Testis (tissue), 2 donors: ENCODE results near the gene ADARB1.

Experiments used
- POLR2A ChIP-seq: fragments of 450-650 bp; IDR thresholded peaks from one replicate; pipeline ENCODE4 v1.6.1; 2017; ENCODE audit warnings: antibody characterized with exemption, mild to moderate bottlenecking, moderate library complexity
- TF ChIP-seq, protein P1 (sequence below), 3 experiments: fragments of 450-650 bp in 2 of 3; fragments of 200-600 bp in 1 of 3; sonication (generic) in 1 of 3; IDR thresholded peaks; one replicate each; pipeline ENCODE4 v1.5.1; 2016 to 2019; ENCODE audit warnings: antibody characterized with exemption in 3 of 3, mild to moderate bottlenecking in 2 of 3, moderate library complexity in 1 of 3

DNA sequence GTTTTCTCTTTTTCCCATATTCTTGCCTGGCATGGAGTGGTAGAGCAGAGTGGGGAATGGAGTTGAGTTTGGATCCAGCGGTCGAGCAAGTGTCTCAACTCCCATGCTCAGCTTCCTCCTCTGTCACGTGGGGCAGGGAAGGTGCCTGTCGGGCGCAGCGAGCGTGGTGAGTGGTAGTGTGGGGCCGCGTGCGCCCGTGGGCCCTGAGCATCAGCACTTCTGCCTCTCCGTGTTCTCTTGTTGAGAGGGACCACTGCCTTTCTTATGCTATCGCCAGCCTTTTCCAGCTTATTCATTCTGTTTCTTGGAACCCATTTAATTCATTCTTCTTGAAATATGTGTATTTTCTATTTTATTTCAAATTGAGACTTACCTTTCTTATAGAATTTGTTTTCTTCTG, 65.1 kb downstream of the ADARB1 start:
- TF ChIP-seq, protein P1, sequence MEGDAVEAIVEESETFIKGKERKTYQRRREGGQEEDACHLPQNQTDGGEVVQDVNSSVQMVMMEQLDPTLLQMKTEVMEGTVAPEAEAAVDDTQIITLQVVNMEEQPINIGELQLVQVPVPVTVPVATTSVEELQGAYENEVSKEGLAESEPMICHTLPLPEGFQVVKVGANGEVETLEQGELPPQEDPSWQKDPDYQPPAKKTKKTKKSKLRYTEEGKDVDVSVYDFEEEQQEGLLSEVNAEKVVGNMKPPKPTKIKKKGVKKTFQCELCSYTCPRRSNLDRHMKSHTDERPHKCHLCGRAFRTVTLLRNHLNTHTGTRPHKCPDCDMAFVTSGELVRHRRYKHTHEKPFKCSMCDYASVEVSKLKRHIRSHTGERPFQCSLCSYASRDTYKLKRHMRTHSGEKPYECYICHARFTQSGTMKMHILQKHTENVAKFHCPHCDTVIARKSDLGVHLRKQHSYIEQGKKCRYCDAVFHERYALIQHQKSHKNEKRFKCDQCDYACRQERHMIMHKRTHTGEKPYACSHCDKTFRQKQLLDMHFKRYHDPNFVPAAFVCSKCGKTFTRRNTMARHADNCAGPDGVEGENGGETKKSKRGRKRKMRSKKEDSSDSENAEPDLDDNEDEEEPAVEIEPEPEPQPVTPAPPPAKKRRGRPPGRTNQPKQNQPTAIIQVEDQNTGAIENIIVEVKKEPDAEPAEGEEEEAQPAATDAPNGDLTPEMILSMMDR (IDR thresholded peaks at IDR 0.05): no peak
- no peak for TF ChIP-seq POLR2A
